Hepatocyte (in vitro differentiated cells): ENCODE results near the gene C5orf58.

Experiments
- EZH2 ChIP-seq: fragments of 200-600 bp; sonication (generic); IDR thresholded peaks from 2 replicates; pipeline ENCODE4 v1.6.1; 2016; ENCODE audit warnings: antibody characterized with exemption, mild to moderate bottlenecking, borderline replicate concordance
- TF ChIP-seq, protein P1 (sequence below): fragments of 200-600 bp; sonication (generic); IDR thresholded peaks from 2 replicates; pipeline ENCODE4 v1.5.1; 2016; ENCODE audit warnings: antibody characterized with exemption, mild to moderate bottlenecking; ENCODE audit not compliant: poor library complexity

DNA sequence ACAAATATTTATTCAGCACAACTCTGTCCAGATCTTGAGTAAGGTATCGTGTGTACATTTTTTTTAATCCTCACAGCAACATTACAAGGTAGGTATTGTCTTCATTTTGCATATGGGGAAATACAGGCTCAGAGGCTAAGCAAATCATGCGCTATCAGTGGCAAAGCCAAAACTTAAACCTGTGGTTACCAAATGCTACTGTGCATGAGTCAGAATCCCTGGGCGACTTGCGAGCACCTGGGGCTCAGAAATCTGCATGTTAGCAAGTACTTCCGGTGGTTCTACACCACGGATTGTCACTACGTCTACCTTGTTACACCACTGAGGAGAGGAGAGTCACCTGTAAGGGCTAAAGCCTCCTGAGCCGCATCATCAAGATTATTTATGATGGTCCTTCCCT lies 21.3 kb downstream of the C5orf58 start:
- TF ChIP-seq, protein P1, sequence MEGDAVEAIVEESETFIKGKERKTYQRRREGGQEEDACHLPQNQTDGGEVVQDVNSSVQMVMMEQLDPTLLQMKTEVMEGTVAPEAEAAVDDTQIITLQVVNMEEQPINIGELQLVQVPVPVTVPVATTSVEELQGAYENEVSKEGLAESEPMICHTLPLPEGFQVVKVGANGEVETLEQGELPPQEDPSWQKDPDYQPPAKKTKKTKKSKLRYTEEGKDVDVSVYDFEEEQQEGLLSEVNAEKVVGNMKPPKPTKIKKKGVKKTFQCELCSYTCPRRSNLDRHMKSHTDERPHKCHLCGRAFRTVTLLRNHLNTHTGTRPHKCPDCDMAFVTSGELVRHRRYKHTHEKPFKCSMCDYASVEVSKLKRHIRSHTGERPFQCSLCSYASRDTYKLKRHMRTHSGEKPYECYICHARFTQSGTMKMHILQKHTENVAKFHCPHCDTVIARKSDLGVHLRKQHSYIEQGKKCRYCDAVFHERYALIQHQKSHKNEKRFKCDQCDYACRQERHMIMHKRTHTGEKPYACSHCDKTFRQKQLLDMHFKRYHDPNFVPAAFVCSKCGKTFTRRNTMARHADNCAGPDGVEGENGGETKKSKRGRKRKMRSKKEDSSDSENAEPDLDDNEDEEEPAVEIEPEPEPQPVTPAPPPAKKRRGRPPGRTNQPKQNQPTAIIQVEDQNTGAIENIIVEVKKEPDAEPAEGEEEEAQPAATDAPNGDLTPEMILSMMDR: no peak
- TF ChIP-seq EZH2: no peak
